ENCODE results near the gene FSTL5.
A peak's percentile ranks its signal among the peaks of the same experiment; 100 is the strongest.

DNA sequence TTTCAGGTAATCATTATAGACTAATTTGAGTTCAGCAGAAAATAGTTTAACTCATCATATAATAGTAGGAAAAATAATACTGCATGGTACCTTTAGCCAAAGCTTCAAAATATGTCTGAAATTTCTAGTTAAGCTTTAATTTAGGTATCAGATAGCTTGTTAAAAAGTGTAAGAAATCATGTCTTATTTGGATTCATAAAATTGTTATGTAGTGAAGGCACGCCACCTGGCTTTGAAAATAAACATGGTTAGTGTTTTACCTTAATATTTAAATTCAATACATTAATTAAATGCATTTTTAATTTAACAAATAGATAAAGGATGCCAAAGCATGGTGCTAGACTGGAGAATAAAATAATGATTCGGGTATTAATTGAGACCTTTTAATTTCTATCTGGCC lies 211.4 kb downstream of the FSTL5 start:
- TF ChIP-seq, protein P1, sequence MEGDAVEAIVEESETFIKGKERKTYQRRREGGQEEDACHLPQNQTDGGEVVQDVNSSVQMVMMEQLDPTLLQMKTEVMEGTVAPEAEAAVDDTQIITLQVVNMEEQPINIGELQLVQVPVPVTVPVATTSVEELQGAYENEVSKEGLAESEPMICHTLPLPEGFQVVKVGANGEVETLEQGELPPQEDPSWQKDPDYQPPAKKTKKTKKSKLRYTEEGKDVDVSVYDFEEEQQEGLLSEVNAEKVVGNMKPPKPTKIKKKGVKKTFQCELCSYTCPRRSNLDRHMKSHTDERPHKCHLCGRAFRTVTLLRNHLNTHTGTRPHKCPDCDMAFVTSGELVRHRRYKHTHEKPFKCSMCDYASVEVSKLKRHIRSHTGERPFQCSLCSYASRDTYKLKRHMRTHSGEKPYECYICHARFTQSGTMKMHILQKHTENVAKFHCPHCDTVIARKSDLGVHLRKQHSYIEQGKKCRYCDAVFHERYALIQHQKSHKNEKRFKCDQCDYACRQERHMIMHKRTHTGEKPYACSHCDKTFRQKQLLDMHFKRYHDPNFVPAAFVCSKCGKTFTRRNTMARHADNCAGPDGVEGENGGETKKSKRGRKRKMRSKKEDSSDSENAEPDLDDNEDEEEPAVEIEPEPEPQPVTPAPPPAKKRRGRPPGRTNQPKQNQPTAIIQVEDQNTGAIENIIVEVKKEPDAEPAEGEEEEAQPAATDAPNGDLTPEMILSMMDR (IDR thresholded peaks at IDR 0.05; ENCODE audit: low read depth, low read length, missing input control), result peak; percentile 16
- TF ChIP-seq, protein P2, sequence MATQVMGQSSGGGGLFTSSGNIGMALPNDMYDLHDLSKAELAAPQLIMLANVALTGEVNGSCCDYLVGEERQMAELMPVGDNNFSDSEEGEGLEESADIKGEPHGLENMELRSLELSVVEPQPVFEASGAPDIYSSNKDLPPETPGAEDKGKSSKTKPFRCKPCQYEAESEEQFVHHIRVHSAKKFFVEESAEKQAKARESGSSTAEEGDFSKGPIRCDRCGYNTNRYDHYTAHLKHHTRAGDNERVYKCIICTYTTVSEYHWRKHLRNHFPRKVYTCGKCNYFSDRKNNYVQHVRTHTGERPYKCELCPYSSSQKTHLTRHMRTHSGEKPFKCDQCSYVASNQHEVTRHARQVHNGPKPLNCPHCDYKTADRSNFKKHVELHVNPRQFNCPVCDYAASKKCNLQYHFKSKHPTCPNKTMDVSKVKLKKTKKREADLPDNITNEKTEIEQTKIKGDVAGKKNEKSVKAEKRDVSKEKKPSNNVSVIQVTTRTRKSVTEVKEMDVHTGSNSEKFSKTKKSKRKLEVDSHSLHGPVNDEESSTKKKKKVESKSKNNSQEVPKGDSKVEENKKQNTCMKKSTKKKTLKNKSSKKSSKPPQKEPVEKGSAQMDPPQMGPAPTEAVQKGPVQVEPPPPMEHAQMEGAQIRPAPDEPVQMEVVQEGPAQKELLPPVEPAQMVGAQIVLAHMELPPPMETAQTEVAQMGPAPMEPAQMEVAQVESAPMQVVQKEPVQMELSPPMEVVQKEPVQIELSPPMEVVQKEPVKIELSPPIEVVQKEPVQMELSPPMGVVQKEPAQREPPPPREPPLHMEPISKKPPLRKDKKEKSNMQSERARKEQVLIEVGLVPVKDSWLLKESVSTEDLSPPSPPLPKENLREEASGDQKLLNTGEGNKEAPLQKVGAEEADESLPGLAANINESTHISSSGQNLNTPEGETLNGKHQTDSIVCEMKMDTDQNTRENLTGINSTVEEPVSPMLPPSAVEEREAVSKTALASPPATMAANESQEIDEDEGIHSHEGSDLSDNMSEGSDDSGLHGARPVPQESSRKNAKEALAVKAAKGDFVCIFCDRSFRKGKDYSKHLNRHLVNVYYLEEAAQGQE (IDR thresholded peaks at IDR 0.05), result no peak
- TF ChIP-seq, protein P3, sequence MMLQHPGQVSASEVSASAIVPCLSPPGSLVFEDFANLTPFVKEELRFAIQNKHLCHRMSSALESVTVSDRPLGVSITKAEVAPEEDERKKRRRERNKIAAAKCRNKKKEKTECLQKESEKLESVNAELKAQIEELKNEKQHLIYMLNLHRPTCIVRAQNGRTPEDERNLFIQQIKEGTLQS (IDR thresholded peaks at IDR 0.05), result no peak
